ENCODE results near the gene ATP11A.

ATP11A gene

DNA sequence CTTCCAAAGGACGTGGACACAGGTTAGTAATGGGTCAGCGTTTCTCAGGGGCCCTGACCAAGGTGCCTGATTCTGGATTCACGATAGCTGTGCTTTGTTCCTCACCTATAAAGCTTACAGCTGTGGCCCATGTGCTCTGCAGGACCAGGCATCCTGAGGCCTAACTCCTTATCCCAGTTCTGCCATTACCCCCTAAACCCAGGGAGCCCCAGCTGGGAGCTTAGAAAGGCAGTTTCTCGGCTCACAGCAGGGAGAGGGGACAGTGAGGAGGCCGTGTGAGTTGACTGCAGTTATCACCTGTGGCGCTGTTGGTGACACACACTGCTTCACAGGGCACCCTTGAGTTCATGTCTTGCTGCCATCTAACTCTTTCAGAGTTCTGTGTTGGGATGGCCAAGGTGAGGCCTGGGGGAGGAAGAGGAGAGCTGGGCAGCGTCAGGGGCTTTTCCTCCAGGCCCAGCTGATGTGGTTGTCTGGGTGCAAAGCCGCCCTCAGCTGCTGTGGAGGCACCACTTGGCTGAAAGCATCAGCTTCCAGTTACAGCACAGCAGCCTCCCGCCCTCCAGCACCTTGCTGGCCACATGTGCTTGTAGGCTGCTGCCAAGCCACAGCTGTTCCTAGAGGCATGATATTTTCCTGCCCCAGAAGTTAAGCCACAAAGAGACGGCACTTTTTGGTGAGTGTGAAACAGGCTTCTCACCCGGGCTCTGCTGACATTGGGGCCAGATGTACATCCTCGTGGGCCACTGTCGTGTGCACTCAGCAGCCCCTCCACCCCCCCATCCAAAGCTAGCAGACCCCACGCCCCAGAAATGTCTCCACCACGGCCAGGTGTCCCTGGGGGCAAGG lies 179.6 kb downstream of the ATP11A start:
- no peak for FAIRE-seq

GRCh38 chr13:112870051-112870331 lies 180.2 kb downstream of the ATP11A start:
- no peak for FAIRE-seq

DNA sequence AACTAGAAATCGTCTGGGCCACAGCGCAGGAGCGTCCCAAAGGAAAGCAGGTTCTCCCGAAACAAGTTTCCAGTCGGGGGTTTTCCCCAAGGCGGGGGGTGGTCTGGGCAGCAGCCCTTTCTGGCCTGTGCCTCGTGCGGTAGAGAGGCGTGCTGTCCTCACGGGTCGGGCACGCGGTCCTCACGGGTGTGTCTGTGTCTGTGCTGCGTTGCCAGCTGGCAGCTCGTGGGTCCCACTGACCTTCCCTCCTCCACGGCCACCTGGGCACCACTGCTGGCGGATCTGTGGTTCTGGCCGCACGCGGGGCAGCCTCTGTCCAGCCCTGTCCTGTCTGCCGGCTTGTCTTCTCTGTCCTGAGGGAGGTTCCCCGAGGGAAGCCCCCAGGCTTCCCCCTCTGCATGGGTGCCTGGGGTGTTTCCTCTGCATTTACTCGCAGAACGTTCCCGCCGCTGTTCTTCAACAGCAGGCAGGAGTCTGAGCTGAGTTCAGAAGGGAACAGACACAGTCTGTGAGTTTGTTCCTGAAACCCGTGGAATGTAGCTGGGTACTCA lies 181.0 kb downstream of the ATP11A start:
- FAIRE-seq, result no peak

DNA sequence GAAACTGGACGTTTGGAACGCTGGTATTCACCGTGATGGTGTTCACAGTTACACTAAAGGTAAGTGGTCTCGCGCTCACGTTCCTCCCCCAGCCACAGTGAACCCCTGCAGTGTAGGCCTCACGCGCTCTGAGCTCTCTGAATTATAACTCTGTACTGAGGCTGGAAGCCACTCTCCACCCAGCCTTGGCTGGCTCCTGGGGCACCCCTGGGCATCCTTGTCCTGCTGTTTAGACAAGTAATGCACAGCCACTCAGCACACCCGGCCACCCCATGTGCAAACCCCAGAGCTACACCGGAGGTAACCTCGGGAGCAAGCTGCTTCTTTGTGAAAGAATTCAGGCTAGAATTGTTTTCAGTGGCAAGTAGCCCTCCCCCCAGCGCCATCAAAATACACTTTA lies 181.9 kb downstream of the ATP11A start:
- FAIRE-seq, result no peak

GRCh38 chr13:112872657-112873631 lies 183.1 kb downstream of the ATP11A start:
- FAIRE-seq, result peak; percentile 93

- FAIRE-seq, result no peak
Measured at GRCh38 chr13:112873851-112874750, 184.3 kb downstream of the ATP11A start.

- FAIRE-seq, result no peak
Measured at GRCh38 chr13:112874751-112875300, 185.0 kb downstream of the ATP11A start.

GRCh38 chr13:112875627-112876026 lies 185.8 kb downstream of the ATP11A start:
- no peak for FAIRE-seq

DNA sequence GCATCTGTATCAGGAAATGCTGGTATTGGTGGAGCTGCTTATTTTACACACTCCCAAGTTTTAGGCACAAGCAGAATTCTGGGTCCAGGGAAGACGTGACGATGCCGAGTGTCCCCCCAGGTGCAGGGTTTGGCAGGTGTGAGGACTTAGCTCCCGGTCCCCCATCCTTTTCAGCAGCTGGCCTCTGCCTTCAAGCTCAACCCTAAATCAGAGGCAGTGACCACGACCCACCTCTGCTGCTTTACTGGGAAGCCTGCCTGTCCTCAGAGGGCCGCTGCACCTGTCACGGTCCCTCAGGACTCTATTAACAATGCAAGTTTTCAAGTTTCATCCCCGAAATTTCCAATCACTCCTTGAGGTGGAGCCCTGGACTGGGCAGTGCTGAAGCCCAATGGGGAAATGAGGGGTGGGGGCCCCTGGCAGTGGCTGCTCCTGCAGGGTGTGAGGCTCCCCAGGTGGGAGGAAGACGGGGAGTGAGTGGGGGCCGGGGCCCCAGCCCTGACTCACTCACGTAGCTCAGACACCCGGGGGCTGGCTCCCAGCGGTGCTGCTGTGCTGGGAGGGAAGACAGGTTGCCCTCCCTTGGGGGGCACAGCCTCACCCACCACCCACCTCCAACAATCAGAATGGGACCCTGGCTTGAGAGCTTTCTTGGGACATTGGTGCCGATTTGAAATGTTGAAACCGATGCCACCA lies 186.6 kb downstream of the ATP11A start:
- FAIRE-seq, result no peak

GRCh38 chr13:112877066-112877465 lies 187.2 kb downstream of the ATP11A start:
- FAIRE-seq, result no peak

DNA sequence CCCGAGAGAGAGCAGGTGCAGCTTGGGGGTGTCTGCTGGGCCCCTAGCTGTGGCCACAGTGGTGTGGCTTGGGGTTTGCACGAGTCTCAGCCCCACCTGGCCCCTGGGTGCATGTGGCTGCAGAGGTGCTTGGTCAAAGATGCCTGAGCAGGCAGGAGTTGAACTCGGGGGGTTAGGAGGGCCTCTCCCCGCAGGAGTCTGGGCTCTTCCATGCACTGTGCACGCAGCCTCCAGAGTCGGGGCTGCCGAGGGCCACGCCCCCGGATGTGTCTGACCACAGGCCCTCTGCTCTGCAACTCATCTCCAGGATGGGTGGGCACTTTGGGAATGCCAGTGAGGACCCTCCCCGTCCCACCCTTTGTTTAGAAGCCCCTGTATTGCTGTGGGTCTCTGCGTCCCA lies 187.7 kb downstream of the ATP11A start:
- FAIRE-seq, result no peak

- FAIRE-seq, result no peak
Measured at GRCh38 chr13:112877976-112878955, 188.4 kb downstream of the ATP11A start.

- FAIRE-seq, result no peak
Measured at GRCh38 chr13:112879283-112879833, 189.5 kb downstream of the ATP11A start.

DNA sequence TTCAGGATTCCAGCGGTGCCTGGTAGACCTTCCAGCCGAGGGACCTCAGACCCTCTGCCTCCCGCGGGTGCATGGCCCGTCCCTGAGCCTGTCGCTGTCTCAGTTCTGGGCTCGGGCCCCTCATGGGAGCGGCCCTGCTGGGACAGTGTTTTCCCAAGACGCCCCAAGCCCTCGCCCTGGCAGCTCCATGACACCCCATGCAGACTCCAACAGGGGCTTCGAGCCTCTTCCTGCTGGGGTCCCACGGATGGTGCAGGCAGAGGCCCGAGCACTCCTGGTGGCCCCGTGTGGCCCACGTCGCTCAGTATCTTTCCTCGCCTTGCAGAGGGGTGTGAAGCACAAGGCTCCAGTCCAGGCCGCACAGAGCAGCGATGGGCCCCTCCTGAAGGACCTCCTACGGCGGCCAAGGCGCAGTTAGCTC lies 190.4 kb downstream of the ATP11A start:
- no peak for FAIRE-seq

DNA sequence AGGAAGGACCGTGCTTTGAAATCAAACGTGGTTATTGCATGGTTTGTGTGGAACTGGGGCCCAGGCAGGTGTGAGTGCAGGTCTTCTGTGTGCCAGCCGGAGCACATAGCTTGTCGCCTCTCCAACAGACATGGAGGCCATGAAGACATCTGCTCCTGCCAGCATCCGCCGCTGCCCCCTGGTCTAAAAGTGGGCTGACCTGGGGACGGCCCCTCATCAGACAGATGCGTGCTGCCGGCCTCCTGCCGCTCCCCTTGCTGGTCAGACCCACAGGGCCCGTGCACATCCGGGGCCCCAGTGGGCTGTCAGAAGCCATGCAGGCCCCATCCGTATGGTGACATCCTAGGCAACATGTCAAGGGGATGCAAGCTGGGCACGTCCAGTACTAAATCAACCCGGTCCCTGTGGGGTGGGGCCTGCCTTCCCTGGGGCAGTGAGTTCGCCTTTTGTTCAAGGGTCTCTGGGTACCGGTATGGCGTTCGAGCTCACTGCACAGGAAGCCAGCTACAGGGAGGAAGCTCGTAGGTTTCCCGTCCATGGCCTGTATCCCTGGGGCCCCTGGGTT lies 191.2 kb downstream of the ATP11A start:
- no peak for FAIRE-seq

DNA sequence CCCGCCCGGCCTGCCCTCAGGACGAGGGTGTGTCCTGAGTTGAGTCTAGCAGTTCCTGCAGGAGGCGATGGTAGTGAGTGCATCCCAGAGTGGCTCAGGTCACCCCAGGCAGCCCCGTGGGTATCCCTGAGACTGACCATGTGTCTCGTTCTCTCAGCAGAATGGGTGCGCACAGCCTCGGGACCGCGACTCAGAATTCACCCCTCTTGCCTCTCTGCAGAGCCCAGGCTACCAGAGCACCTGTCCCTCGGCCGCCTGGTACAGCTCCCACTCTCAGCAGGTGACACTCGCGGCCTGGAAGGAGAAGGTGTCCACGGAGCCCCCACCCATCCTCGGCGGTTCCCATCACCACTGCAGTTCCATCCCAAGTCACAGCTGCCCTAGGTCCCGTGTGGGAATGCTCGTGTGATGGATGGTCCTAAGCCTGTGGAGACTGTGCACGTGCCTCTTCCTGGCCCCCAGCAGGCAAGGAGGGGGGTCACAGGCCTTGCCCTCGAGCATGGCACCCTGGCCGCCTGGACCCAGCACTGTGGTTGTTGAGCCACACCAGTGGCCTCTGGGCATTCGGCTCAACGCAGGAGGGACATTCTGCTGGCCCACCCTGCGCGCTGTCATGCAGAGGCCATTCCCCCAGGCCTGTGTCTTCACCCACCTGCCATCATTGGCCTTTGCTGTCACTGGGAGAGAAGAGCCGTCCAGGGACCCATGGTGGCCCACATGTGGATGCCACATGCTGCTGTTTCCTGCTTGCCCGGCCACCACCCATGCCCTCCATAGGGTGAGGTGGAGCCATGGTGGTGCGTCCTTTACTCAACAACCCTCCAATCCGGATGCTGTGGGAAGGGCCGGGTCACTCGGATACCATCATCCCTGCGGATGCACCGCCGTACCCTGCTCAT lies 192.1 kb downstream of the ATP11A start:
- no peak for FAIRE-seq

DNA sequence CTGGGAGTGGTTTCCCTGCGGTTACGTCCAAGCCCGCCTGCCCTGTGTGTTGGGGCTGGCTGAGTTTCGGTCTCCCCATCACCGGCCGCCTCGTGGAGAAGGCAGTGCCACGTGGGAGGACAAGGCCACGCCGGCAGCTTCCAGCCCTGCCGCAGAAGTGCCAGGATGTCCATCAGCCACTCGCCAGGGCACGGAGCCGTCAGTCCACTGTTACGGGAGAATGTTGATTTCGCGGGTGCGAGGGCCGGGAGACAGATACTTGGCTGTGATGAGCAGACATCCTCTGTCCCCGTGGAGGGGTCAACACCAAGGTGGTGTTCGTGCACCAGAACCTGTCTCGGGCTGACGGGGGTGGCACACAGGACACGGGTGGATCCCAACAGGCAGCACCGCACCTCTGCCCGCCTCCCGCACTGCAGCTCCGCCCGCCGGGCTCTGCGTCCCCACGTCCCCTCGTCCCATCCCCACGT lies 192.8 kb downstream of the ATP11A start:
- no peak for FAIRE-seq

DNA sequence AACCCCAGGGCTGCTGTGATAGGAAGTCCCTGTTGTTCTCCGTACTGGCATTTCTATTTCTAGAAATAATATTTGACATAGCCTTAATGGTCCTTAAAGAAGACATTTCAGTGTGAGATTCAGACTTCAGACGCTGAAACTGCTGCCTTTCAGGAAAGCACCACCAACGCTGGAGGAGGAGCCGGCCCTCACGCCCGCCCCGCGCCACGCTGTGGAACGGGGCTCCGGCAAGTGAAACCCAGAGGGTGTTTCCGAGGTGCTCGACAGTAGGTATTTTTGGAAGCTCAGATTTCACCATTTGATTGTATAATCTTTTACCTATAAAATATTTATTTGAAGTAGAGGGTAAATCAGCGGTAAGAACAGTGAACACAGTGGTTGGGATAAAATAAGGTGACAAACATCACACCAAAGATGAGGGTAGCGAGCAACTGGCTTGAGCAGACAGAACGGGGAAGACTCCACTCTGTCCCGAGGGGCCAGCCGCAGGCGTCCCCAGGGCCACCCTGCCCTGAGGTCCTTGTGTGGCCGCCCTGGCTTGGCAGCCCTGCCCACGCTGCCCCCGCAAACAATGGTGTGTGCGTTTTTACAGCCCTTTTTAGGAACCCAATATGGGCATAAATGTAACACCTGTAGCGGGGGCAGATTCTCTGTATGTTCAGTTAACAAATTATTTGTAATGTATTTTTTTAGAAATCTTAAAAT lies 193.6 kb downstream of the ATP11A start:
- FAIRE-seq, result no peak
